Stimulated activated CD8-positive, alpha-beta memory T cell treated with anti-CD3 and anti-CD28 coated beads, Interleukin-7, amount 100 ng/mL, for 48 hours (primary cell): ENCODE measurements around the gene GADD45B.
"Not testable (repeated sequence)": the region's sequence is repeated elsewhere in the genome, so short reads cannot be mapped to it uniquely, and the experiment has no call there.

Source experiments
- DNase-seq, 2 donors: peaks; one replicate each; pipeline ENCODE4 v3.0.0-alpha.2; 2020; ENCODE audit warnings: low read depth in 1 of 2; ENCODE audit errors: extremely low read depth in 1 of 2

Gene GADD45B

DNA sequence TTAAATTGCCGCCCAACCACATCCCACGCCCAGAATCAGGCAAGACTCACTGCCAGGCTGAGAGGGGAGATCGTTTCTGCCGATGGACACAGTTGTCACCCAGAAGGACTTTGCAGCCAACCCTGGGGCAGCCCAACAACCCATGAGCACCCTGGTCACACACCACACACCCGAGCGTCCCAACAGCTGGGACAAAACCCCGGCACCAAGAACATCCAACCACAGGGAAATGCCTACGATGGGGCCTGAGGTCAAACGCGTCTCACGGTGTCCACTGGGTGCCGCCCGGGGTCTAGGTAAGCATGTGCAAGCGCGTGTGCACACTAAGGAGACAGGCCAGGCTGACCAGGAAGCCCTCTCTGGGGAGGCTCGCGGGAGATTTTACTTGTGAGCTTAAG, 32.1 kb upstream of the GADD45B start:
- DNase-seq = no peak

DNA sequence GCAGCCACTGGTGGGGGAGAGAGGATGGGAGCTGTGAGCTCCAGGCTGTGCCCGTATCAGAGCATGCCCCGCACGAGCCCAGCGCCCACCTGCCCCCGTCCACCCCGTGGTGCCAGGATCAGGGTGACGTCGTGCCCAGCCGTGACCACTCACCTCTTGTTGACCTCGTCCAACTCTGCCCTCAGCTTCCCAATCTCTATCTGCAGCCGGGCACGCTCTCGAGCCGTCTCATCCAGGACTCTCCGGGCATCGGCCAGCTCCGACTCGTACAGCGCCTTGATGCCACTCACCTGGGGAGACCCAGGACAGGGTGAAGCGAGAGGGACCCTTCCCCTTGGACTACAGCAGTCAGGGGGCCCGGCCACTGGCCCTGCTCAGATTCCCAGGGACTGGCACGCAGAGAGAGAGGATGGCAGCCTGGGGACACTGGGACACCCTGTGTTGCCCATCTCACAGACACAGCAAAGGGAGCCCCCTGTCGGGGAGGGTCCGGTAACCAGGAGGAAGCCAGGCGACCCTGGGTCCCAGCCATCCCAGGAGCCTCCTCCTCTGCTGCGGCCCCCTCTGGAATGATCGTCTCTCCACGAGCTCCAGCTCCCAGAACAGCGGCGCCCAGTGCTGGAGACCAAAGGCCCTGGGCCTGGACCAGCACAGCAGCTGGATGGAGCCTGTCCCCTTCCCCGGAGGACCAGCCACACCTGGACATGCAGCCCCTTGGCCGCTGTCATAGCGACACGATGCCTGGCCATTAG, 31.5 kb upstream of the GADD45B start:
- DNase-seq = no peak

DNA sequence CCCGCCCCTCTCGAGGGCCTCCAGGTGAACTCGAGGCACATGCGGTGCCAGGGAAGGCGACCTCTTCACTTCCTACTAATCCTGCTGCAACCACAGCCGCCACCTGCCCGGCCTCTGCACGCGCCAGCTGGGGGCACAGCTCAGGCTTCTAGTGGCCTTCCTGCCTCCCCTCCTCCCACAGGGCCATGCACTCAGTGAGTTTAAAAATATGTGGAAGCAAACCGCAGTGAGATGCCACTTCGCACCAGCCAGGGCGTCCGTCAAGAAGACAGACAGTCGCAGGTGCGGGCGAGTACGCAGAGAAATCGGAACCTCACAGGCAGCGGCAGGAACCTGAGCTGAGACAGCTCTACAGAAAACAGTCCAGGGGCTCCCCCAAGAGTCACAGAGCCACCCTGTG, 29.5 kb upstream of the GADD45B start:
- no peak for DNase-seq

DNA sequence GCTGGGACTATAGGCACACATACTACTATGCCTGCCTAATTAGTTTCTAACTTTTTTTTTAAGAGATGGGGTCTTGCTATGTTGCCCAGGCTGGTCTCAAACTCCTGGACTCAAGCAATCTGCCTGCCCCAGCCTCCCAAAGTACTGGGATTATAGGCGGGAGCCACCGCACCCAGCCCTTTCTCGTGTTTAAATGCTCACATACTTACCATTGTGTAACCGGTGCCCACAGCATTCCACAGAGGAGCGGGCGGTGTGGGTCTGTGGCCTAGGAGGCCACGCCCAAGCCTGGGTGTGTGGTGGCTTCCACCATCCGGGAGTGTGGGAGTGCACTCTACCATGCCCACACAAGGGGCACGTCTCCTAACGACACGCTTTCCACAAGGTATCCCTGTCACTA, 26.9 kb upstream of the GADD45B start:
- no peak for DNase-seq

DNA sequence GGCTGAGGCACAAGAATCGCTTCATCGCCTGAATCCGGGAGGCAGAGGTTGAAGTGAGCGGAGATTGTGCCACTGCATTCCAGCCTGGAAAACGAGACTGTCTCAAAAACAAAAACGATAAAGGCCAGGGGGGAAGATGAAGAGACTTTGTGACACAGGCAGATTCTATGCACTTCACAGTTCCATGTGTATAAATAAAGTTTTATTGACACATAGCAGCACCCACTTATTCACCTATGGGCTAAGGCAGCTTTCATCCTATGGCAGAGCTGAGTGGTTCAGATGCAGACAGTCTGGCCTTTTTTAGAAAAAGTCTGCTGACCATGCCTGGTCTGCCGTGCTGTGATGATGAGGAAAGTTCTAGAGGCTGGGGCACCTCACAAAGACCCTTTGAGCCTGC, 24.8 kb upstream of the GADD45B start:
- DNase-seq = no peak

DNA sequence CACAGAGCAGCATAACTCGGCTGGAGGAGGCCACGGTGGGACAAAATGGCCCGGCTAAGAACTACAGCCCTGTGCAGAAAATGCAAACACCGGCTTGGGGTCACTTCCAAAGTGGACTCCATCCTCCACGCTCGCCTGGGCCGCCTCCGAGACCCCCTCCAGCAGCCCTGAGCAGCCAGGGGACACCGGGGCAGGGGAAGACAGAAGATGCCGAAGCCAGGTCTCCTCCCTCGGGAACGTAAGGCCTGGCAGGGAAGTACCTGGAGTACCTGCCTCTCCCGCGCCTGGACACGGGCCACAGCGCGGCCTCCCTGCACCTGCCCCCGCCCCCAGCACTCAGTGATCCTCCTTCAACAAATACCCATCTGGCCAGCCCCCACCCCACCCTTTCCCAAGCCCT, 24.2 kb upstream of the GADD45B start:
- DNase-seq = no peak

DNA sequence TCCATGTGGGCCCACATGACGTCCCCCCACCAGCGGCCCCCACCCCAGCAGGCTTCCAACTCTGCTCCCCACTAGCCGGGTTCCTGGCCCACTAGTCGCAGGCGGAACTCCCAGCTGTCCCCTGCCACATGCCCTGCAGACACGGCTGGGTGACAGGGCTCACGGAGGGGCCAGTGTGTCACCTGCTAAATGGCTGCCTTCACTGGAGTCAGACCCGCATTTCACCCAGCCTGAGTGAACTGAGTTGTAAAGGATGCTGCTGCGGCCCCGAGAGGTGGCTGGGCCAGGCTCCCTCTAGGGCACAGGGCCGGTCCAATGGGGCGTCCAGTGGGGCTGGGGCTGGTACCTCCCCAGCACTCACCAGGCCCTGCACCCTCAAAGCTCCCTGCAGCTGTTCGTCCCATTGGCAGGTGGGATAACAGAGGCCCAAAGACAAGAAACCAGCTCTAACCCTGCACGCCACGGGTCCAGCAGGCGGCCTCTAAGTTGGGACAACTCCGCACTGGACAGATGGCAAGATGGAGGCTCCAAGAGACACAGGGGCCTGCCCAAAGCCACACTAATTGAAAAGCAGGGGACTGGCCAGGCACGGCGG, 22.4 kb upstream of the GADD45B start:
- DNase-seq = no peak

DNA sequence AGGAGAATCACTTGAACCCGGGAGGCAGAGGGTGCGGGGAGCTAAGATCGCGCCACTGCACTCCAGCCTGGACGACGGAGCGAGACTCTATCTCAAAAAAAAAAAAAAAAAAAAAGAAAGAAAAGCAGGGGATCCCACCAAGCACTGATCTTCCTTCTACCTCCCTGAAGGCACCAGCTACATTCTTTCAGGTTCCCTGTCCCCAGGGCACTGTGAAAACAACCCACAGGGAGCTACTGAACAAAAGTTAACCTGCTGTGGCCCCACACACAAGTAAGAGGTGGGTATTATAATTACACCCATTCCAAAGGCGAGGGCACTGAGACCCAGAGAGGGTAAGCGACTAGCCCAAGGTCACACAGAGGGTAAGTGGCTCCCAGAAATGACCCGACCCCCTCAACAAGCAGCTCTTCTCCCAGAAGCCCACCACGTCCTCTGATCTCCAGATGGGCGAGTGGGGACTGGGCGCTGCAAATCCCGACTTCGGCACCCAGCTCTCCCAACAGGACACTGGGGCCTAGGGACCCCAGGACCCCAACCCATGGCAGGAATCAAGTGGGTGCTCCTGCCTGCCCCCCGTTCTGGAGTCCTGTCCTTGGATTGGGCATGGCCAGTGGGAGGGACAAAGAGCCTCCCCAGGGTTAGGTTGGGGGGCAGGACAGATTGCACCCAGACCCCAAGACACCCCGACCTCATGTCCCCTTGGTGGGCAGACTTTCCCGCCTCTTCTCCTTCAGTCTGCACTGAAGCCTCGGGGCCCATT, 21.5 kb upstream of the GADD45B start:
- DNase-seq = no peak

DNA sequence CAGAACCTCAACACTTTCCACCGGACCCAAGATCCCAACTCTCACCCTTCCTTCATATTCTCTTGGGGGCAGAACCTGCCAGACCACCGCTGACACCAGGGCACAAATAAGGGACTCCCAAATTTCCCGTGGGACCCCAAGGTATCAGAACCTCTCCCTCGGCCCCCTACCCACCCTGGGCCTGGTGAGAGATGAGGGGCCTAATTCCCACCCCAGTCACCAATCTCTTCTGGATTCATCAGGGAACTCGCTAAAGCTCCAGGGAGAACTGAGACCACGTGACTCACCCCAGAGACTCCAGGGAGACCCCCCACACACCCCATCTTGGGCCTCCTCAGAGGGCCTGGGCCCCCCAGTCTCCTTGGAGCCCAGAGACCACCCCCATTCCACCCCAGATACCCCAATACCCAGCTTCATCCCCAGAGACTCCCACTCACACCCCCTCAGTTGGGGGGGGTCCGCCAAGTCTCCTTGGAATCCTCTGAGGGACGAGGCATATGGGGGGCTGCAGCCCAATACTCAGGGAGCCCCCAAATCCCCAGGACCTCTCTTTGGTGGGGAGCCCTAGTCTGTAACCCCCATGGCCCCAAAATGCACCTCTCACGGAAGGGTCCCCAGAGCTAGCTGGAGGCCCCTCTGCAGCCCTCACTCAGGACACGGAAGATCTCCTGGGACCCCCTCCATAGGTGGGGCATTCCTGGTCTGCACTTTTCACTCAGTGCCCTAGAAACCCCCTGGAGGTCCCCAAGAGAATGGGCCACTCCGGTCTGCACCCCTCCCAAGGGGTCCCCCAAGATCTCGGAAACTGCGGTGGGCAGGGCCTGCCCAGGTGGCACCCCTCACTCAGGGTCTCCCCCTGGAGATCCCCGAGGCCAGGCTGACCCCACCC, 20.7 kb upstream of the GADD45B start:
- no peak for DNase-seq

DNA sequence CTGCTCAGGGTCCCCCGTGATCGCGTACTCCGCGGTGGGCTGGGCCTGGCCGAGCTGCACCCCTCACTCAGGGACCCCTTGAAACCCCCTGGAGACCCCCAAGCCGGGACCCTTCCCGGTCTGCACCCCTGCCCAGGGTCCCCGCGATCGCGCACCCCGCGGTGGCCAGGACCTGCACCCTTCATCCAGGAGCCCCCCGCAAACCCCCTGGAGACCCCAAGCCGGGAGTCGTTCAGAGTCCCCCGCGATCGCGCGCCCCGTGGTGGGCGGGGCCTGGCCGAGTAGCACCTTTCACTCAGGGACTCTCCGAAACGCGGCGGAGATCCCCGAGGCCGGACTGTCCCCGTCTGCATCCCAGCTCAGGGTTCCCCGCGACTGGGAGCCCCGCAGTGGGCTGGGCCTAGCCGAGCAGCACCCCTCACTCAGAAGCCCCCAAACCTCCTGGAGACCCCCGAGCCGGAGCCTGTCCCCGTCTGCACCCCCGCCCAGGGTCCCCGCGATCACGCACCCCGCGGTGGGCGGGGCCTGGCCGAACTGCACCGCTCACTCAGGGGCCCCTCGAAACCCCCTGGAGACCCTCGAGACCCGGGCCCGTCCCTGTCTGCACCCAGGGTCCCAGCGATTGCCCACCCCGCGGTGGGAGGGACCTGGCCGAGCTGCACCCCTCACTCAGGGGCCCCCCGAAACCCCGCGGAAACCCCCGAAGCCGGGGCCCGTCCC, 19.9 kb upstream of the GADD45B start:
- peak in 1 of 2 donors; percentile 40 for DNase-seq

DNA sequence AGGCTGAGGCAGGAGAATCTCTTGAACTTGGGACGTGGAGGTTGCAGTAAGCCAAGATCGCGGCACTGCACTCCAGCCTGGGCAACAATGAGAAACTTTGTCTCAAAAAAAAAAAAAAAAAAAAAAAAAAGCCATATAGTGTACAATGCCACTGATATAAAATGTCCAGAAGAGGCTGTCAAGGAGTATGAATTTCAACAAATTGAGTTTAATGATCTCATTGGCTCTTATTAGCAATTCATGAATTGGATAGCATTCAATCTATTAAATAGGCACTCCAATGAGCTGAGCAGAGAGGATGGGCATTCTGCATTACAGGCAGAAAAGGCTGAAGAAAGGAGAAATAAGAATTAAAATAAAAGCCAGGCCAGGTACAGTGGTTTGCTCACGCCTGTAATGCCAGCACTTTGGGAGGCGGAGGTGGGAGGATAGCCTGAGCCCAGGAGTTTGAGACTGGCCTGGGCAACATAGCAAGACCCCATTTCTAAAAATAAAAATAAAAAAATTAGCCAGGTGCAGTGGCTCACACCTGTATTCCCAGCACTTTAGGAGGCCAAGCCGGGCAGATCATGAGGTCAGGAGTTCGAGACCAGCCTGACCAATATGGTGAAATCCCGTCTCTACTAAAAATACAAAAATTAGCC, 18.4 kb upstream of the GADD45B start:
- DNase-seq = no peak

DNA sequence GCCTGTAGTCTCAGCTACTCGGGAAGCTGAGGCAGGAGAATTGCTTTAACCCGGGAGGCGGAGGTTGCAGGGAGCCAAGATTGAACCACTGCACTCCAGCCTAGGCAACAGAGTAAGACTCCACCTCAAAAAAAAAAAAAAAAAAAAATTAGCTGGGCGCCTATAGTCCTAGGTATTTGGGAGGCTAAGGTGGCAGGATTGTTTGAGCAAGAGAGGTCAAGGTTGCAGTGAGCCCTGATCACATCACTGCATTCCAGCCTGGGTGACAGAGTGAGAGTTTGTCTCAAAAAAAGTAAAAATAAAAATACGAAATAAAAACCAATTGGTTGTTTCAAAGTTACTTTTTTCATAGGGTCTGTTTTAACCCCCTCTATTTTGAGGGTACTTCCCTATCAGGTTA, 17.9 kb upstream of the GADD45B start:
- DNase-seq = no peak

DNA sequence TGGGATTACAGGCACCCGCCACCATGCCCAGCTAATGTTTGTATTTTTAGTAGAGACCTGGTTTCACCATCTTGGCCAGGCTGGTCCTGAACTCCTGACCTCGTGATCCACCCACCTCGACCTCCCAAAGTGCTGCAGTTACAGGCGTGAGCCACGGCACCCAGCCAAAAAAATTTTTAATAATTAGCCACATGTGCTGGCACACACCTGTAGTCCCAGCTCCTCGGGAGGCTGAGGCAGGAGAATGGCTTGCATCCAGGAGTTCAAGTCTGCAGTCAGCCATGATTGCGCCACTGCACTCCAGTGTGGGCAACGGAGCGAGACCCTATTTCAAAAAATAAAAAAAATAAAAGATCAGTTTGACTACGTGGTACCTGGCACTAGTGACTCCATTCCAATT, 17.2 kb upstream of the GADD45B start:
- DNase-seq = not testable (repeated sequence)

DNA sequence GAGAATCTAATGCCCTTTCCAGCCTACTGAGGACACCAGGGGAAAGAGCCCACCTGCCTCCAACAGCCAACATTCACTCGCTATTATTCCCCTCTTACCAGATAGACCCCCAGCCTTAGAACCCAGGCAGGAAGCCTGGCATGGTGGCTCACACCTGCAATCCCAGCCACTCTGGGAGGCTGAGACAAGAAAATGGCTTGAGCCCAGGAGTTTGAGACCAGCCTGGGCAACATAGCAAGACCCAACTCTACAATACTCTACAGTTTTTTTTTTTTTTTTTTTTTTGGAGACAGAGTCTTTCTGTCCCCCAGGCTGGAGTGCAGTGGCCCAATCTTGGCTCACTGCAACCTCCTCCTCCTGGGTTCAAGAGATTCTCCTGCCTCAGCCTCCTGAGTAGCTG, 15.7 kb upstream of the GADD45B start:
- no peak for DNase-seq

DNA sequence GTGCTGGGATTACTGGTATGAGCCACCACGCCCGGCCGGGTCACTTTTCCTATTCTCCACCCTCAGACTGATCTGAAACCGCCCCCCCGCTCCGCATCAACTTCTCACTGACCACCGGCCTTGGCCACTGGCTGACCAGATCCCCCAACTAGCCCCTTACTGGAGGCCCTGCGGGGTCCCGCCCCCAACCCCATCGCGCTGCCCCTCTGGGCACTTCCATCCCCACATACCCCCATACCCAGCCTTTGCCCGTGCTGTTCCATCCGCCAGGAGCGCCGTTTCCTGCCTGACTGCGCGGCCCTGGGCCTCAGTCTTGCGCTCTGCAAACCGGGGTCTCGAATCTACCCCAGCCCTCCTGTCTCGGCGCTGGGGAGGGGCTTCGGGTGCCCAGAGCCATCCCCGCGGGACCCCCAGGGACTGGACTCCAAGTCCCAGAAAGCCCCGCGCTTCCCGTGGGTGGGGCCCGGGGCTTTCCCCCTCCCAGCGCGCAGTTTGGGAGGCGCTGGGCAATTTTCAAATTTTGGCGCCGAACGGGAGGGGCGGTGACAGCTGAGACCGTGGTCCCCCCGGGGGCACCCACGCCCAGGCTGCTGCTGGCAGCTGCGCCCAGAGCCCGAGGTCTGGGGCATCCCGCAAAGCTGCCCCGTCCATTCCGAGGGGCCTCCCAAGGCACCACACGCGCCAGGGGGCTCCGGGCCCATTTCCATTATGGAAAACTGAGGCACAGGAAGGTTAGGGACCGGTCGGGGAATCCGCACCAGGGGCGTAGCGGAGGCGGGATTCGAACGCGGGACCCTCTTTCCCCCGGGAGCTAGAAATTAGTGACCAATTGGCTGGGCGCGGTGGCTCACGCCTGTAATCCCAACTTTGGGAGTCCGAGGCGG, 13.9 kb upstream of the GADD45B start:
- DNase-seq = peak; percentile 62 to 65

DNA sequence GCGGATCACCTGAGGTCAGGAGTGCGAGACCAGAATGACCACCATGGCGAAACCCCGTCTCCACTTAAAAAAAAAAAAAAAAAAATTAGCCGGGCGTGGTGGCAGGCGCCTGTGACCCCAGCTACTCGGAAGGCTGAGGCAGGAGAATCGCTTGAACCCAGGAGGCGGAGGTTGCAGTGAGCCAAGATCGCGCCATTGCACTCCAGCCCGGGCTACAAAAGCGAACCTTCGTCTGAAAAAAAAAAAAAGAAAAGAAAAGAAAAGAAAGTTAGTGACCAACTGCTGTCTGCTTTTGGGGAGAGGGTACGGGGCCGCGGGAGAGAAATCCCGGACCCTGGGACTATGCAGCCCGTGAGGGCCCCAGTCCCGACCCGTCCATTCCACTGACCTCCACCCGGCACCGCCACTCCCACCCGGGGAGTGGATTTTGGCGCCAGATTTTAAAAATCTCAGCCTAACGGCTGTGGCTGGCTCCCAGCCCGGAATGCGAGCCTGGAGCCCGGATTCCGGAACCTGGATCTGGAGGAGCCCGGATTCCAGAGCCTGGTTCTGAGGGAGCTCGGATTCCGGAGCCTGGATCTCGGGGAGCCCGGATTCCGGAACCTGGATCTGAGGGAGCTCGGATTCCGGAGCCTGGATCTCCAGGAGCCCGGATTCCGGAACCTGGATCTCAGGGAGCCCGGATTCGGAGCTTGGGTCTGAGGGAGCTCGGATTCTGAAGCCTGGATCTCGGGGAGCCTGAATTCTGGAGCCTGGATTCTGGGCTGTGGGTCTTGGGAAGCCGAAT, 13.1 kb upstream of the GADD45B start:
- no peak for DNase-seq

DNA sequence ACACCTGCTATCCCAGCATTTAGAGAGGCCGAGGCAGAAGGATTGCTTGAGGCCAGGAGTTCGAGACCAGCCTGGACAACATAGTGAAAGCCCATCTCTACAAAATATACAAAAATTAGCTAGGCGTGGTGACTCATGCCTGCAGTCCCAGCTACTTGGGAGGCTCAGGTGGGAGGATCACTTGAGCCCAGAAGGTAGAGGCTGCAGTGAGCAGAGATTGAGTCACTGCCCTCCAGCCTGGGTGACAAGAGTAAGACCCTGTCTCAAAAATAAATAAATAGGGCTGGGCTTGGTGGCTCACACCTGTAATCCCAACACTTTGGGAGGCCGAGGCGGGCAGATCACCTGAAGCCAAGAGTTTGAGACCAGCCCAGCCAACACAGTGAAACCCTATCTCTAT, 12.2 kb upstream of the GADD45B start:
- DNase-seq = not testable (repeated sequence)

DNA sequence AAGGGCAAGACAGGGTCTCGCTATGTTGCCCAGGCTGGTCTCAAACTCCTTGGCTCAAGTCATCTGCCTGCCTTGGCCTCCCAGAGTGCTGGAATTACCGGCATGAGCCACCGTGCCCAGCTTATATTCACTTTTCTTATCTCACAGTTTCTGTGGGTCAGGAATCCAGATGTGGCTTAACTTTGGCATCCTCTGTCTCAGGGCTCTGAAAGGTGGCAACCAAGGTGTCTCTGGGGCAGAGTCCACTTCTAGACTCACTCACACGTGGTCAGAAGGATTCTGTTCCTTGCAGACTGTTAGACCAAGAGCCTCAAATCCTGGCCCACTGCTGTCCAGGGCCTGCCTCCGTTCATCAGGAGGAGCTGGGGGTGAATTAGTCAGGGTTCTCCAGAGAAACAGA, 11.5 kb upstream of the GADD45B start:
- DNase-seq = no peak
